Karpas-422 (cell line): ENCODE results near the gene AIM2. TPM values are rescaled to one million over a fixed set of nuclear protein-coding genes. Genes with fewer than 3 reads are reported as not detected.
A peak's percentile ranks its signal among the peaks of the same experiment; 100 is the strongest.

Experiments
- DNase-seq: peaks from one replicate; pipeline ENCODE4 v3.0.0-alpha.2; 2015
- H2AFZ ChIP-seq: fragments of 200-600 bp; sonication (generic); 2 replicates; pipeline ENCODE4 v1.6.1; 2014; ENCODE audit warnings: antibody characterized with exemption, low read length, mixed read lengths
- H3K27ac ChIP-seq: fragments of 200-600 bp; sonication (generic); 2 replicates; pipeline ENCODE4 v1.5.1; 2014; ENCODE audit warnings: mild to moderate bottlenecking, low read length, moderate library complexity
- H3K27me3 ChIP-seq: fragments of 200-600 bp; sonication (generic); 2 replicates; pipeline ENCODE4 v1.6.1; 2014; ENCODE audit warnings: low read length, mixed read lengths
- H3K36me3 ChIP-seq: fragments of 200-600 bp; sonication (generic); 2 replicates; pipeline ENCODE4 v1.6.1; 2014; ENCODE audit warnings: low read length, mixed read lengths; ENCODE audit not compliant: insufficient read depth
- H3K4me1 ChIP-seq: fragments of 200-600 bp; sonication (generic); 2 replicates; pipeline ENCODE4 v1.6.1; 2014; ENCODE audit warnings: mild to moderate bottlenecking, low read length, mixed read lengths
- H3K4me2 ChIP-seq: fragments of 200-600 bp; sonication (generic); 2 replicates; pipeline ENCODE4 v1.6.1; 2014; ENCODE audit warnings: low read length, low read depth, mild to moderate bottlenecking; ENCODE audit not compliant: poor library complexity, severe bottlenecking
- H3K4me3 ChIP-seq: fragments of 200-600 bp; sonication (generic); 2 replicates; pipeline ENCODE4 v1.5.1; 2014; ENCODE audit warnings: mild to moderate bottlenecking, antibody characterized with exemption, low read length, mixed read lengths
- H3K79me2 ChIP-seq: fragments of 200-600 bp; sonication (generic); 2 replicates; pipeline ENCODE4 v1.6.1; 2014; ENCODE audit warnings: mild to moderate bottlenecking, low read length, mixed read lengths
- H3K9ac ChIP-seq: fragments of 200-600 bp; sonication (generic); 2 replicates; pipeline ENCODE4 v1.6.0; 2014; ENCODE audit warnings: low read length
- H3K9me2 ChIP-seq: fragments of 200-600 bp; sonication (generic), shearing (Covaris generic); replicated peaks from 2 replicates; pipeline ENCODE4 v1.6.0; 2014; ENCODE audit warnings: mild to moderate bottlenecking, low read length, moderate library complexity; ENCODE audit not compliant: insufficient read depth
- H3K9me3 ChIP-seq: fragments of 300-700, 200-600 bp; sonication (generic); 2 replicates; pipeline ENCODE4 v1.6.1; 2014; ENCODE audit warnings: low read length, mixed read lengths
- H4K20me1 ChIP-seq: fragments of 200-600 bp; sonication (generic); 2 replicates; pipeline ENCODE4 v1.6.1; 2014; ENCODE audit warnings: mild to moderate bottlenecking, antibody characterized with exemption, low read length, low read depth; ENCODE audit not compliant: insufficient read depth
- total RNA-seq: library from RNA; depleted of rRNA; stranded (reverse); fragments of >200 nt; shearing (Covaris generic); gene quantifications from 2 replicates; pipeline ENCODE4 v1.2.3, GENCODE V29; 2014; ENCODE audit warnings: low replicate concordance

AIM2 gene
- total RNA-seq, 1 experiment from 2014 or later = 2.1 TPM

DNA sequence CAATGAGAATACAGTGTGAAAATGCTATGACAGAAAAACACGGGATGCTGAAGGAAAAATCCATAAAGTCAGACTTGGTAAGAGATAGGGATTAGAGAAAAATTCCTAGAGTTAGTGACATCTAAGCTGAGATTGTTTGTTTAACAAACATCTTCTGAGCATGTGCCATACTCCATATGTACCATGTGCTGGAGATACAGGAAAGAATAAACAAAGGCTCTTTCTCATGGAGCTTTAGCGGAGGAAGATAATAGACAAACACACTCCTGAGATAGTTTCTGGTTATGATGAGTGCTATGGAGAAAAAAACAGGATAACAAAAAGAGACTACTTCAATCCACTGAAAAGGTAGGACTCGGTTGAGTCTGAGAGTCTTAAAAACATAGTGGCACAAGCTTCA, 22.0 kb upstream of the AIM2 start:
- Histone ChIP-seq H3K4me3 (no peak overlapping the region), H3K36me3 (no peaks in the 10 kb centered on the region), H3K79me2 (no peaks in the 10 kb centered on the region), H3K9ac (no peak overlapping the region), H3K4me1 (no peaks in the 10 kb centered on the region), H3K27ac (no peak overlapping the region), H3K9me3 (no peaks in the 10 kb centered on the region), H2AFZ (no peak overlapping the region), H3K9me2 (no peaks in the 10 kb centered on the region), H4K20me1 (no peaks in the 10 kb centered on the region), H3K4me2 (no peak overlapping the region), H3K27me3 (no peaks in the 10 kb centered on the region)
- DNase-seq = no peak

GRCh38 chr1:159092036-159092760, 15.6 kb upstream of the AIM2 start:
- no peaks in the 10 kb centered on the region for H3K36me3 ChIP-seq
- DNase-seq = no peak
- H4K20me1 ChIP-seq = no peaks in the 10 kb centered on the region
- no peak overlapping the region for H3K4me3 ChIP-seq
- no peaks in the 10 kb centered on the region for H3K79me2 ChIP-seq
- no peak overlapping the region for H2AFZ ChIP-seq
- no peak overlapping the region for H3K9ac ChIP-seq
- H3K4me2 ChIP-seq = no peak overlapping the region
- H3K27ac ChIP-seq = no peak overlapping the region
- peaks cover 13% of the 10 kb centered on the region for H3K4me1 ChIP-seq
- no peaks in the 10 kb centered on the region for H3K27me3 ChIP-seq
- H3K9me2 ChIP-seq = no peaks in the 10 kb centered on the region
- no peaks in the 10 kb centered on the region for H3K9me3 ChIP-seq

DNA sequence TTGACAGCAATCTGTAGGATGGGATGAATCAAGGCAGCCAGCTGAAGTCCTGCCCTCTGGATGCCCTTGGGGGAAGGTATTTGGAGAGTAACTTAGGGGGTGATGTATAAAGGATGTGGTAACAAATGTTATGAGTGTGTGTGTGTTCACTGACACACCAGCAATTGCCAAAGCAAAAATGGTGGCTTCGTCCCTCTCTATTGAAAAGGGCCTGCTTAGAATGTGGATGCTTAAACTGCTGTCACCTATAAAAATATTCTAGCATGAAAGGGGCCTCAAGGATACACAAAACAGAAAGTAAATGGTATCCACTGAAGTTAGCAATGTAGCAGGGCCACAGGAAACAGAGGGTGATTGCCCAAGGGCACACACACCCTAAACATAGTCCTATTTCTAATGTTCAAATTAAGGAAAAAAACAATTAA, 15.1 kb upstream of the AIM2 start:
- Histone ChIP-seq H3K4me1 (peaks cover 13% of the 10 kb centered on the region), H3K4me2 (no peak overlapping the region), H3K9ac (no peak overlapping the region), H3K27me3 (no peaks in the 10 kb centered on the region), H2AFZ (no peak overlapping the region), H3K27ac (no peak overlapping the region), H3K9me3 (no peaks in the 10 kb centered on the region), H3K4me3 (no peak overlapping the region), H3K79me2 (no peaks in the 10 kb centered on the region), H4K20me1 (no peaks in the 10 kb centered on the region), H3K9me2 (no peaks in the 10 kb centered on the region), H3K36me3 (no peaks in the 10 kb centered on the region)
- DNase-seq = no peak

GRCh38 chr1:159091180-159091560, 14.6 kb upstream of the AIM2 start:
- Histone ChIP-seq H3K79me2 (no peaks in the 10 kb centered on the region), H3K4me1 (peaks cover 13% of the 10 kb centered on the region), H3K9me2 (no peaks in the 10 kb centered on the region), H3K36me3 (no peaks in the 10 kb centered on the region), H3K27me3 (no peaks in the 10 kb centered on the region), H3K27ac (no peak overlapping the region), H3K9ac (no peak overlapping the region), H4K20me1 (no peaks in the 10 kb centered on the region), H3K4me2 (no peak overlapping the region), H3K9me3 (no peaks in the 10 kb centered on the region), H3K4me3 (no peak overlapping the region), H2AFZ (no peak overlapping the region)
- no peak for DNase-seq

GRCh38 chr1:159090286-159091179, 14.0 kb upstream of the AIM2 start:
- no peak overlapping the region for H3K4me2 ChIP-seq
- peaks cover 13% of the 10 kb centered on the region for H3K4me1 ChIP-seq
- no peak overlapping the region for H3K4me3 ChIP-seq
- no peak for DNase-seq
- H3K9me3 ChIP-seq = no peaks in the 10 kb centered on the region
- no peak overlapping the region for H2AFZ ChIP-seq
- no peak overlapping the region for H3K9ac ChIP-seq
- H3K36me3 ChIP-seq = no peaks in the 10 kb centered on the region
- no peaks in the 10 kb centered on the region for H3K27me3 ChIP-seq
- no peaks in the 10 kb centered on the region for H4K20me1 ChIP-seq
- no peaks in the 10 kb centered on the region for H3K9me2 ChIP-seq
- H3K79me2 ChIP-seq = no peaks in the 10 kb centered on the region
- H3K27ac ChIP-seq = no peak overlapping the region

DNA sequence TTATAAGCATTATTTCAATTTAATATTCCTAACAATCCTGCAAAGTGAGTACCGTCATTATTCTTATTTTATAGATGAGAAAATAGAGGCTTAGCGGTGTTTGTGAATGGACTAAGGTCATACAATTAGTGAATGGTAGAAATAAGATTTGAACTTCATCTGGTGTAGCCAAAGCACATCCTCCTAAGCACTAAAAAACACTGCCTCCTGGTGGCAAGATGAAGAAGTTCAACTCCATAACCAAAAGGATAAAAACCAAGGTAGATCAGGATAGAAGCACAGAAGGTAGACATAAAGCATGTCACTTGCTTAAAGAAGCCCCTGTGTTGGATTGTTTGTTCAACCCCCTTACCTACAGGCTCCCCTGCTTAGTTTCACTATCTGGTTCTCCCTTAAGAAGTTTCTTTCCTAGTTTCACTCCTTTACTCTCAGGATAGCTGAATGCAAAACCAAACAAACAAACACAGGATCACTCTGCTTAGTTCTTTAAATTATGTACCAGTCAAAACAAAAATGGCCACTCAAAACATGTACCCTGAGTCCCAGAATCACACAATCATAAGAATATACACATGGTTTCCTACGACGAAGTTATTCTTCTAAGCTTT, 12.7 kb upstream of the AIM2 start:
- Histone ChIP-seq H3K27ac (peak overlapping the region; percentile 43; the same call in 1 of the 2 replicates), H3K9me2 (no peaks in the 10 kb centered on the region), H3K27me3 (no peaks in the 10 kb centered on the region), H4K20me1 (no peaks in the 10 kb centered on the region), H3K4me2 (no peak overlapping the region), H3K4me3 (no peak overlapping the region), H2AFZ (no peak overlapping the region), H3K79me2 (no peaks in the 10 kb centered on the region), H3K9ac (no peak overlapping the region), H3K9me3 (no peaks in the 10 kb centered on the region), H3K36me3 (no peaks in the 10 kb centered on the region), H3K4me1 (peaks cover 13% of the 10 kb centered on the region)
- DNase-seq = peak; percentile 79

DNA sequence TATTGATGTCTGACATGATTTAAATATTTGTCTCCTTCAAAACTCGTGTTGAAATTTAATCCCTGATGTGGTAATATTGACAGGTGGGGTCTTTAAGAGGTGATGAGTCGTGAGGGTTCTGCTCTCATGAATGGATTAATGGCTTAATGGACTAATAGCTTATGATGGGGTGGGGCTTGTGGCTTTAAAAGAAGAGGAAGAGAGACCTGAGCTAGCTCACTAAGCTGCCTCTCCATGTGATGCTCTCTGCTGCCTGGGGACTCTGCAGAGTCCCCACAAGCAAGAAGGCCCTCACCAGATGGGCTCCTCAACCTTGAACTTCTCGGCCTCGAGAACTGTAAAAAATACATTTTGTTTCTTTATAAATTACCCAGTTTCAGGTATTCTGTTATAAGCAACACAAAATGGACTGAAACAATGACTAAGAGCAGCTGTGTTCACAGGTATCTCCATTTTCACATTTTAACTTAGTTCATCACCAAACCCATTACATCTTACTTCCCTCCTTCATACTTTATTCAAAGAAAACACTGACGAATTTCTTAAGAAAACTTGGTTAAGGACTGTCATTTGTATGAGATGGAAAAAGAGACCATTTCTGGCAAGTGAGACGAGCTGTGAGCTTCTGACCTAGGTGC, 12.1 kb upstream of the AIM2 start:
- H3K4me2 ChIP-seq = peak overlapping the region; percentile 3
- DNase-seq = no peak

More for the DNA sequence above, 12.1 kb upstream of the AIM2 start:
- no peaks in the 10 kb centered on the region for H4K20me1 ChIP-seq
- H2AFZ ChIP-seq = 0 out of 2 replicates have a peak overlapping the region, but pooled peaks have one; percentile 15
- H3K27ac ChIP-seq = peak overlapping the region; percentile 43; the same call in 1 of the 2 replicates
- no peak overlapping the region for H3K9ac ChIP-seq
- H3K4me1 ChIP-seq = peaks cover 13% of the 10 kb centered on the region
- no peak overlapping the region for H3K4me3 ChIP-seq
- H3K36me3 ChIP-seq = no peaks in the 10 kb centered on the region
- H3K79me2 ChIP-seq = no peaks in the 10 kb centered on the region
- no peaks in the 10 kb centered on the region for H3K9me3 ChIP-seq
- H3K27me3 ChIP-seq = no peaks in the 10 kb centered on the region
- no peaks in the 10 kb centered on the region for H3K9me2 ChIP-seq
